Measurements from ENCODE around the gene MAPKAP1.
A peak's percentile ranks its signal among the peaks of the same experiment; 100 is the strongest.

MAPKAP1 gene

GRCh38 chr9:125527471-125528002, 179.5 kb downstream of the MAPKAP1 start:
- Histone ChIP-seq H3K9me3 (no peaks in the 10 kb centered on the region), H3K27me3 (no peaks in the 10 kb centered on the region), H3K36me3 (no peaks in the 10 kb centered on the region), H3K27ac (no peak overlapping the region), H3K4me3 (ENCODE audit: low read depth in 1 of 2, low read length in 1 of 2) (no peak overlapping the region), H3K4me1 (ENCODE audit: control insufficient read depth in 1 of 2, insufficient read depth in 1 of 2, low read depth in 1 of 2, low read length in 1 of 2) (peaks cover 0 to 8% of the 10 kb centered on the region in 2 experiments)
- TF ChIP-seq, protein P1, sequence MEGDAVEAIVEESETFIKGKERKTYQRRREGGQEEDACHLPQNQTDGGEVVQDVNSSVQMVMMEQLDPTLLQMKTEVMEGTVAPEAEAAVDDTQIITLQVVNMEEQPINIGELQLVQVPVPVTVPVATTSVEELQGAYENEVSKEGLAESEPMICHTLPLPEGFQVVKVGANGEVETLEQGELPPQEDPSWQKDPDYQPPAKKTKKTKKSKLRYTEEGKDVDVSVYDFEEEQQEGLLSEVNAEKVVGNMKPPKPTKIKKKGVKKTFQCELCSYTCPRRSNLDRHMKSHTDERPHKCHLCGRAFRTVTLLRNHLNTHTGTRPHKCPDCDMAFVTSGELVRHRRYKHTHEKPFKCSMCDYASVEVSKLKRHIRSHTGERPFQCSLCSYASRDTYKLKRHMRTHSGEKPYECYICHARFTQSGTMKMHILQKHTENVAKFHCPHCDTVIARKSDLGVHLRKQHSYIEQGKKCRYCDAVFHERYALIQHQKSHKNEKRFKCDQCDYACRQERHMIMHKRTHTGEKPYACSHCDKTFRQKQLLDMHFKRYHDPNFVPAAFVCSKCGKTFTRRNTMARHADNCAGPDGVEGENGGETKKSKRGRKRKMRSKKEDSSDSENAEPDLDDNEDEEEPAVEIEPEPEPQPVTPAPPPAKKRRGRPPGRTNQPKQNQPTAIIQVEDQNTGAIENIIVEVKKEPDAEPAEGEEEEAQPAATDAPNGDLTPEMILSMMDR (IDR thresholded peaks at IDR 0.05) = no peak

- TF ChIP-seq, protein P1 (IDR thresholded peaks at IDR 0.05) = no peak
- no peaks in the 10 kb centered on the region for H3K36me3 ChIP-seq
- no peaks in the 10 kb centered on the region for H3K27me3 ChIP-seq
- no peak overlapping the region for H3K27ac ChIP-seq
- no peaks in the 10 kb centered on the region for H3K9me3 ChIP-seq
- H3K4me1 ChIP-seq (ENCODE audit: control insufficient read depth in 1 of 2, insufficient read depth in 1 of 2, low read depth in 1 of 2, low read length in 1 of 2) = peaks cover 6 to 20% of the 10 kb centered on the region in 2 experiments
- H3K4me3 ChIP-seq (ENCODE audit: low read depth in 1 of 2, low read length in 1 of 2) = no peak overlapping the region
Measured at GRCh38 chr9:125525921-125526631, 180.9 kb downstream of the MAPKAP1 start.

- no peak overlapping the region for H3K27ac ChIP-seq
- peaks cover 6 to 20% of the 10 kb centered on the region in 2 experiments for H3K4me1 ChIP-seq (ENCODE audit: control insufficient read depth in 1 of 2, insufficient read depth in 1 of 2, low read depth in 1 of 2, low read length in 1 of 2)
- no peaks in the 10 kb centered on the region for H3K27me3 ChIP-seq
- H3K9me3 ChIP-seq = no peaks in the 10 kb centered on the region
- TF ChIP-seq, protein P1 (IDR thresholded peaks at IDR 0.05) = no peak
- peaks cover 4% of the 10 kb centered on the region for H3K36me3 ChIP-seq
- no peak overlapping the region for H3K4me3 ChIP-seq (ENCODE audit: low read depth in 1 of 2, low read length in 1 of 2)
Measured at GRCh38 chr9:125524583-125525355, 182.2 kb downstream of the MAPKAP1 start.

GRCh38 chr9:125523681-125524080, 183.3 kb downstream of the MAPKAP1 start:
- no peak overlapping the region for H3K4me3 ChIP-seq (ENCODE audit: low read depth in 1 of 2, low read length in 1 of 2)
- no peaks in the 10 kb centered on the region for H3K27me3 ChIP-seq
- TF ChIP-seq, protein P1 (IDR thresholded peaks at IDR 0.05) = no peak
- no peaks in the 10 kb centered on the region for H3K9me3 ChIP-seq
- peaks cover 6 to 20% of the 10 kb centered on the region in 2 experiments for H3K4me1 ChIP-seq (ENCODE audit: control insufficient read depth in 1 of 2, insufficient read depth in 1 of 2, low read depth in 1 of 2, low read length in 1 of 2)
- H3K36me3 ChIP-seq = peaks cover 5% of the 10 kb centered on the region
- no peak overlapping the region for H3K27ac ChIP-seq

- Histone ChIP-seq H3K27me3 (no peaks in the 10 kb centered on the region), H3K4me3 (ENCODE audit: low read depth in 1 of 2, low read length in 1 of 2) (no peak overlapping the region), H3K27ac (peak overlapping the region; percentile 53), H3K36me3 (peaks cover 15% of the 10 kb centered on the region), H3K4me1 (ENCODE audit: control insufficient read depth in 1 of 2, insufficient read depth in 1 of 2, low read depth in 1 of 2, low read length in 1 of 2) (peaks cover 6 to 15% of the 10 kb centered on the region in 2 experiments), H3K9me3 (no peaks in the 10 kb centered on the region)
- TF ChIP-seq, protein P1 (IDR thresholded peaks at IDR 0.05) = no peak
Measured at GRCh38 chr9:125522328-125522725, 184.7 kb downstream of the MAPKAP1 start.
